SK-N-SH treated with all-trans-retinoic acid at 6 μM for 48 hours (cell line): Measurements from ENCODE around the gene CPNE4.

ENCODE experiments used
- ATAC-seq: fragments of 200-7000 bp; cut with Tn5 transposase; 3 replicates; pipeline ENCODE4 v1.9.1; 2020; ENCODE audit warnings: mild to moderate bottlenecking, moderate library complexity
- ARNTL ChIP-seq: fragments of 450-650 bp; formaldehyde crosslinking; IDR thresholded peaks from 2 replicates; pipeline ENCODE4 v1.5.0; 2020; ENCODE audit warnings: low read depth, mild to moderate bottlenecking, moderate library complexity, borderline replicate concordance
- CREB5 ChIP-seq: fragments of 250-450 bp; sonication (Bioruptor Pico); IDR thresholded peaks from 2 replicates; pipeline ENCODE4 v1.5.1; 2020; ENCODE audit warnings: low read depth, mild to moderate bottlenecking, moderate library complexity
- CSDC2 ChIP-seq: fragments of 250-450 bp; sonication (Bioruptor Pico); IDR thresholded peaks from 2 replicates; pipeline ENCODE4 v1.5.0; 2020; ENCODE audit warnings: mild to moderate bottlenecking, moderate library complexity
- CSRNP3 ChIP-seq: fragments of 250-450 bp; sonication (Bioruptor Pico); IDR thresholded peaks from 2 replicates; pipeline ENCODE4 v1.5.1; 2021; ENCODE audit warnings: mild to moderate bottlenecking, moderate library complexity
- ESRRG ChIP-seq: fragments of 250-450 bp; sonication (Bioruptor Pico); IDR thresholded peaks from 2 replicates; pipeline ENCODE4 v1.6.1; 2021; ENCODE audit warnings: mild to moderate bottlenecking
- GLIS3 ChIP-seq: fragments of 250-450 bp; sonication (Bioruptor Pico); IDR thresholded peaks from 2 replicates; pipeline ENCODE4 v1.5.0; 2020; ENCODE audit warnings: mild to moderate bottlenecking, moderate library complexity
- ISL1 ChIP-seq: fragments of 250-450 bp; sonication (Bioruptor Pico); IDR thresholded peaks from 2 replicates; pipeline ENCODE4 v2.1.2; 2022; ENCODE audit warnings: mild to moderate bottlenecking, moderate library complexity
- OSR1 ChIP-seq: fragments of 250-450 bp; sonication (Bioruptor Pico); IDR thresholded peaks from 2 replicates; pipeline ENCODE4 v1.8.0; 2022; ENCODE audit warnings: moderate library complexity, mild to moderate bottlenecking, inconsistent platforms
- PATZ1 ChIP-seq: fragments of 250-450 bp; sonication (Bioruptor Pico); IDR thresholded peaks from 2 replicates; pipeline ENCODE4 v1.8.0; 2020; ENCODE audit warnings: mild to moderate bottlenecking, moderate library complexity, borderline replicate concordance
- POU6F1 ChIP-seq: fragments of 250-450 bp; sonication (Bioruptor Pico); IDR thresholded peaks from 2 replicates; pipeline ENCODE4 v1.8.0; 2021; ENCODE audit warnings: low read depth, mild to moderate bottlenecking, moderate library complexity, borderline replicate concordance
- PPARA ChIP-seq: fragments of 250-450 bp; sonication (Bioruptor Pico); IDR thresholded peaks from 2 replicates; pipeline ENCODE4 v1.5.0; 2020; ENCODE audit warnings: mild to moderate bottlenecking, borderline replicate concordance
- RARB ChIP-seq: fragments of 250-450 bp; sonication (Bioruptor Pico); IDR thresholded peaks from 2 replicates; pipeline ENCODE4 v1.8.0; 2021; ENCODE audit warnings: mild to moderate bottlenecking, moderate library complexity
- SNAI2 ChIP-seq: fragments of 250-450 bp; sonication (Bioruptor Pico); IDR thresholded peaks from 2 replicates; pipeline ENCODE4 v1.5.0; 2020; ENCODE audit warnings: mild to moderate bottlenecking, moderate library complexity
- TCF4 ChIP-seq: fragments of 250-450 bp; sonication (Bioruptor Pico); IDR thresholded peaks from 2 replicates; pipeline ENCODE4 v1.8.0; 2021; ENCODE audit warnings: mild to moderate bottlenecking, moderate library complexity, borderline replicate concordance
- TOX ChIP-seq: fragments of 250-450 bp; sonication (Bioruptor Pico); IDR thresholded peaks from 2 replicates; pipeline ENCODE4 v1.8.0; 2021; ENCODE audit warnings: mild to moderate bottlenecking, moderate library complexity, borderline replicate concordance
- TSHZ2 ChIP-seq: fragments of 250-450 bp; sonication (Bioruptor Pico); IDR thresholded peaks from 2 replicates; pipeline ENCODE4 v1.5.0; 2020; ENCODE audit warnings: mild to moderate bottlenecking, moderate library complexity
- ZC3H10 ChIP-seq: fragments of 250-450 bp; sonication (Bioruptor Pico); IDR thresholded peaks from 2 replicates; pipeline ENCODE4 v1.5.1; 2021; ENCODE audit warnings: mild to moderate bottlenecking, moderate library complexity
- ZFP3 ChIP-seq: fragments of 250-450 bp; sonication (Bioruptor Pico); IDR thresholded peaks from 2 replicates; pipeline ENCODE4 v1.5.0; 2020; ENCODE audit warnings: mild to moderate bottlenecking, moderate library complexity
- ZFP30 ChIP-seq: fragments of 450-650 bp; formaldehyde crosslinking; IDR thresholded peaks from 2 replicates; pipeline ENCODE4 v1.5.0; 2022; ENCODE audit warnings: mild to moderate bottlenecking, moderate library complexity
- ZNF565 ChIP-seq: fragments of 450-650 bp; formaldehyde crosslinking; conservative IDR thresholded peaks from 2 replicates; pipeline ENCODE4 v1.5.0; 2020; ENCODE audit warnings: low read depth, mild to moderate bottlenecking, moderate library complexity
- ZNF70 ChIP-seq: fragments of 450-650 bp; formaldehyde crosslinking; IDR thresholded peaks from 2 replicates; pipeline ENCODE4 v1.5.0; 2020; ENCODE audit warnings: mild to moderate bottlenecking, moderate library complexity
- ZNF8 ChIP-seq: fragments of 450-650 bp; formaldehyde crosslinking; IDR thresholded peaks from 2 replicates; pipeline ENCODE4 v1.5.0; 2020; ENCODE audit warnings: mild to moderate bottlenecking, moderate library complexity

CPNE4 gene

GRCh38 chr3:131692356-131692755 lies 342.5 kb downstream of the CPNE4 start:
- ATAC-seq: no peak
- TF ChIP-seq ZFP30: no peak
- TF ChIP-seq CSRNP3: no peak
- no peak for TF ChIP-seq SNAI2 (CRISPR knock-in tag)
- TF ChIP-seq POU6F1 (CRISPR knock-in tag): no peak
- TF ChIP-seq CSDC2 (CRISPR knock-in tag): no peak
- no peak for TF ChIP-seq ZNF70 (CRISPR knock-in tag)
- TF ChIP-seq ESRRG (CRISPR knock-in tag): no peak
- TF ChIP-seq CREB5 (CRISPR knock-in tag): no peak
- no peak for TF ChIP-seq OSR1
- TF ChIP-seq TOX: no peak
- TF ChIP-seq TSHZ2: no peak
- TF ChIP-seq PATZ1: no peak
- TF ChIP-seq PPARA (CRISPR knock-in tag): no peak
- no peak for TF ChIP-seq TCF4 (CRISPR knock-in tag)
- no peak for TF ChIP-seq ZFP3 (CRISPR knock-in tag)
- TF ChIP-seq ARNTL (CRISPR knock-in tag): no peak
- TF ChIP-seq RARB (CRISPR knock-in tag): no peak
- TF ChIP-seq ZNF565 (CRISPR knock-in tag): no peak
- no peak for TF ChIP-seq GLIS3 (CRISPR knock-in tag)

GRCh38 chr3:131690800-131691199 lies 344.0 kb downstream of the CPNE4 start:
- ATAC-seq: no peak
- TF ChIP-seq ISL1 (CRISPR knock-in tag): no peak
- TF ChIP-seq ZC3H10 (CRISPR knock-in tag): no peak
- TF ChIP-seq POU6F1 (CRISPR knock-in tag): no peak

GRCh38 chr3:131688370-131688769 lies 346.4 kb downstream of the CPNE4 start:
- TF ChIP-seq ZNF70 (CRISPR knock-in tag) (no peak), CSRNP3 (no peak), ZNF565 (CRISPR knock-in tag) (no peak), ZNF8 (CRISPR knock-in tag) (no peak), PATZ1 (no peak), ZFP3 (CRISPR knock-in tag) (no peak), ISL1 (CRISPR knock-in tag) (no peak), RARB (CRISPR knock-in tag) (no peak), TOX (no peak)
- TF ChIP-seq, all 23 proteins: peak for 0
- no peak for ATAC-seq
